ENCODE data around the gene AKNA.

AKNA gene

GRCh38 chr9:114311571-114312512, 75.9 kb downstream of the AKNA start:
- TF ChIP-seq GATA3 (IDR thresholded peaks at IDR 0.05; ENCODE audit: low read depth, low read length): no peak
- no peak for TF ChIP-seq GATA2 (IDR thresholded peaks at IDR 0.05; ENCODE audit: low read depth, low read length)

DNA sequence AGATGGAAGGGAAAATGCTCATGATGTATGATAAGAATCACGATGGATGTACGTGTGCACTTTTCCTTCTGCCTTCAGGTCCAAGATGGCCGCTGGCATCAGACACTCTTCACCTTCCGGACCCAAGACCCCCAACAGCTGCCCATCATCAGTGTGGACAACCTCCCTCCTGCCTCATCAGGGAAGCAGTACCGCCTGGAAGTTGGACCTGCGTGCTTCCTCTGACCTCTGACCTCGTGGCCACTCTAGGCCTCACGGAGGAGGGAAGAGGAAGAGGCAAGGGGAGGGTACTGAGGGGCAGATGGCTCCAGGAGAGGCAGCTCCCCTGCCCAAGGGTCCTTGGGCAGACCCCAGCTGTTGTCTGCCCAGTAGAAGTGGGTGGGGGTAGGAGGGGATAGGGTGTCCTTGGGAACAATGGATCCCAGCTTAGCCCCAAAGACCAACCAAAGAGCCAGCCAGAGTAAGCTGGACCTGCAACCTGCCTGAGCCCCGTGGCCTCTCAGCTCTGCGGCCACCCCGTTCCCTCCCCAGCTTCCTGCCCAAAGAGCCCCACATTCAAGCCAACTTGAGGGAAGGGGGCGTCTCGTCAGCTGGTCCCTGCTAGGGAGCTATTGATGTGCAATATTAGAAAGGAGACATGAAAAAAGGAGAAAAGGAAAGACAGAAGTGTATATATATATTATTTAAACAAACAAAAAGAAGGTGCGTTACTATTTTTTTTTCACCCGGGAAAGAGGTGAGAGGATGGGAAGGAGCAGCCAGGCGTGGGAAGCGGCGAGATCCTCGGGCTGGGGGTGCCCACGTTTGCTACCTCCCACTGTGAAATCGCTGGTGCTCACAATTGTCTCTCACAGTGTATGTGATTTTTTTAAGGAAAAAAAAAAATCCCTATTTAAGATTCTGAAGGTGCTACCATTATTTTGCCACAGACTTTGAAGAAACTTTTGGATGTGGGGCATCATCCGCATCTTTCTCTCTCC, 77.0 kb downstream of the AKNA start:
- TF ChIP-seq GATA2 (IDR thresholded peaks at IDR 0.05; ENCODE audit: low read depth, low read length) (no peak), GATA3 (IDR thresholded peaks at IDR 0.05; ENCODE audit: low read depth, low read length) (no peak)

- TF ChIP-seq GATA3 (IDR thresholded peaks at IDR 0.05; ENCODE audit: low read depth, low read length): no peak
- no peak for TF ChIP-seq GATA2 (IDR thresholded peaks at IDR 0.05; ENCODE audit: low read depth, low read length)
These were observed 78.7 kb downstream of the AKNA start for GRCh38 chr9:114309096-114309495.

- TF ChIP-seq GATA3 (IDR thresholded peaks at IDR 0.05; ENCODE audit: low read depth, low read length): no peak
- no peak for TF ChIP-seq GATA2 (IDR thresholded peaks at IDR 0.05; ENCODE audit: low read depth, low read length)
These were observed 79.3 kb downstream of the AKNA start for GRCh38 chr9:114308361-114308950.

DNA sequence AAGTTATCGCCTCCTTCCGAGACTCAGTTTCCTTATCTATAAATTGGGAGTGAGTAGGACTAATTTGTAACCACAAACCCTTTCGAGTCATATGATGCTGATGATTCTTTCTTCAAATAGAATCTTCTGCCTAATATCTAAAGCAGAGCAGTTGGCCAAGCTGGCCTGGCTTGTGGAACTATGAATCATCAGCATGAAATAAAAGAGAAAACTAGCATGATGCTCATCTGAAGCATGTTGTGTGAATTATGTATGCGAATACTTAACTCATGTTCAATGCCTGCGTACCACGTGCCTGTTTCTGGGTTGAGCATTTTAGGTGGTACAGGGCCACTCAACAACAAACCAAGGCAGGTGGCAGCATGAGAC, 79.9 kb downstream of the AKNA start:
- TF ChIP-seq GATA2 (IDR thresholded peaks at IDR 0.05; ENCODE audit: low read depth, low read length) (no peak), GATA3 (IDR thresholded peaks at IDR 0.05; ENCODE audit: low read depth, low read length) (no peak)

GRCh38 chr9:114304416-114305188, 83.2 kb downstream of the AKNA start:
- TF ChIP-seq GATA2 (IDR thresholded peaks at IDR 0.05; ENCODE audit: low read depth, low read length) (no peak), GATA3 (IDR thresholded peaks at IDR 0.05; ENCODE audit: low read depth, low read length) (no peak)

DNA sequence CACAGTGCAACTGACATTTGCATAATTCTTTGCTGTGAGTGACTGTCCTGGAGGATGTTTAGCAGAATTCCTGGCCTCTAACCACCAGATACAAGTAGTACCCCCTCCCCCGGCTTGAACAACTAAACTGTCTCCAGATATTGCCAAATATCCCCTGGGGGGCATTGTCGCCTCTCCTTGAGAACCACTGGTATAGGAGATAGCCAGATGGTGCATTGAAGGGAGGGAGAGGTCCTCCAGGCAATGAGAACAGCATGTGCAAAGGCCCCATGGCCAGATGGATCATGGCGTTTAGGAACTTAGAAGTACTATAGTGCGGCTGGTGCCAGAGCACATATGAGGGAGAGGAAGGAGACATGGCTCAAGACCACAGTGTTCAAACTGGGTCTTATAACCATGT, 83.8 kb downstream of the AKNA start:
- TF ChIP-seq GATA2 (IDR thresholded peaks at IDR 0.05; ENCODE audit: low read depth, low read length) (no peak), GATA3 (IDR thresholded peaks at IDR 0.05; ENCODE audit: low read depth, low read length) (no peak)

GRCh38 chr9:114303571-114303970, 84.2 kb downstream of the AKNA start:
- TF ChIP-seq GATA3 (IDR thresholded peaks at IDR 0.05; ENCODE audit: low read depth, low read length) (no peak), GATA2 (IDR thresholded peaks at IDR 0.05; ENCODE audit: low read depth, low read length) (no peak)

GRCh38 chr9:114302727-114303126, 85.1 kb downstream of the AKNA start:
- TF ChIP-seq GATA3 (IDR thresholded peaks at IDR 0.05; ENCODE audit: low read depth, low read length) (no peak), GATA2 (IDR thresholded peaks at IDR 0.05; ENCODE audit: low read depth, low read length) (no peak)

- TF ChIP-seq GATA3 (IDR thresholded peaks at IDR 0.05; ENCODE audit: low read depth, low read length) (no peak), GATA2 (IDR thresholded peaks at IDR 0.05; ENCODE audit: low read depth, low read length) (no peak)
These were observed 85.8 kb downstream of the AKNA start for GRCh38 chr9:114301798-114302565.

GRCh38 chr9:114300846-114301797, 86.7 kb downstream of the AKNA start:
- no peak for TF ChIP-seq GATA3 (IDR thresholded peaks at IDR 0.05; ENCODE audit: low read depth, low read length)

Measured in SH-SY5Y (cell line).